Gastroesophageal sphincter (tissue), 3 donors: ENCODE data around the gene ESR1.

Experiments
- EP300 ChIP-seq: sonication (generic); formaldehyde crosslinking; IDR thresholded peaks from one replicate; pipeline ENCODE4 v1.6.1; 2017; ENCODE audit warnings: antibody characterized with exemption, mild to moderate bottlenecking
- POLR2A ChIP-seq, 2 donors: fragments of 450-650 bp; IDR thresholded peaks; one replicate each; pipeline ENCODE4 v1.6.1; 2017; ENCODE audit warnings: antibody characterized with exemption in 2 of 2, mild to moderate bottlenecking in 2 of 2, moderate library complexity in 1 of 2
- POLR2AphosphoS5 ChIP-seq: sonication (generic); formaldehyde crosslinking; IDR thresholded peaks from one replicate; pipeline ENCODE4 v1.6.1; 2017; ENCODE audit warnings: antibody characterized with exemption
- TF ChIP-seq, protein P1 (sequence below), 4 experiments: fragments of 200-600 bp in 2 of 4; fragments of 450-650 bp in 2 of 4; sonication (generic) in 1 of 4; IDR thresholded peaks; one replicate each; pipeline ENCODE4 v1.5.1; 2017 to 2019; ENCODE audit warnings: antibody characterized with exemption in 4 of 4, mild to moderate bottlenecking in 2 of 4, moderate library complexity in 2 of 4

GRCh38 chr6:152091201-152091600, 283.7 kb downstream of the ESR1 start:
- TF ChIP-seq, protein P1, sequence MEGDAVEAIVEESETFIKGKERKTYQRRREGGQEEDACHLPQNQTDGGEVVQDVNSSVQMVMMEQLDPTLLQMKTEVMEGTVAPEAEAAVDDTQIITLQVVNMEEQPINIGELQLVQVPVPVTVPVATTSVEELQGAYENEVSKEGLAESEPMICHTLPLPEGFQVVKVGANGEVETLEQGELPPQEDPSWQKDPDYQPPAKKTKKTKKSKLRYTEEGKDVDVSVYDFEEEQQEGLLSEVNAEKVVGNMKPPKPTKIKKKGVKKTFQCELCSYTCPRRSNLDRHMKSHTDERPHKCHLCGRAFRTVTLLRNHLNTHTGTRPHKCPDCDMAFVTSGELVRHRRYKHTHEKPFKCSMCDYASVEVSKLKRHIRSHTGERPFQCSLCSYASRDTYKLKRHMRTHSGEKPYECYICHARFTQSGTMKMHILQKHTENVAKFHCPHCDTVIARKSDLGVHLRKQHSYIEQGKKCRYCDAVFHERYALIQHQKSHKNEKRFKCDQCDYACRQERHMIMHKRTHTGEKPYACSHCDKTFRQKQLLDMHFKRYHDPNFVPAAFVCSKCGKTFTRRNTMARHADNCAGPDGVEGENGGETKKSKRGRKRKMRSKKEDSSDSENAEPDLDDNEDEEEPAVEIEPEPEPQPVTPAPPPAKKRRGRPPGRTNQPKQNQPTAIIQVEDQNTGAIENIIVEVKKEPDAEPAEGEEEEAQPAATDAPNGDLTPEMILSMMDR (IDR thresholded peaks at IDR 0.05): no peak
- TF ChIP-seq POLR2A (IDR thresholded peaks at IDR 0.05): no peak
- TF ChIP-seq EP300: no peak
- TF ChIP-seq POLR2AphosphoS5: no peak
